Endothelial cell of umbilical vein (primary cell): ENCODE measurements around the gene FBXO7. TPM values are rescaled to one million over a fixed set of nuclear protein-coding genes. Genes with fewer than 3 reads are reported as not detected.

Experiments used
- BruUV-seq: library from RNA; stranded (reverse); fragments of 400-500 nt; replicated peaks from 2 replicates; lab custom pipeline; 2021; lab: Mats Ljungman, UMichigan
- CTCF ChIA-PET: fragments of 300-600, 350-600 bp; sonication (Branson Sonifier 250); formaldehyde crosslinking; loops from one replicate; lab custom pipeline; 2021; ENCODE audit warnings: antibody characterized with exemption, inconsistent platforms; lab: Charles Lee
- POLR2A ChIA-PET: fragments of 300-600, 350-600 bp; sonication (Branson Sonifier 250); formaldehyde crosslinking; loops from one replicate; lab custom pipeline; 2021; ENCODE audit warnings: antibody characterized with exemption, inconsistent platforms; lab: Charles Lee
- DNase-seq: peaks from one replicate; pipeline ENCODE4 v3.0.0-alpha.2; 2011; ENCODE audit warnings: low read depth, low spot score
- FAIRE-seq: peaks from 2 replicates; lab custom pipeline; 2011; peaks lifted over from hg19 to GRCh38; lab: Jason Lieb, UNC
- H2AFZ ChIP-seq: 2 replicates; pipeline ENCODE4 v1.6.0; 2012; ENCODE audit warnings: low read depth, low read length, control low read depth, inconsistent platforms
- H3K27ac ChIP-seq: 2 replicates; pipeline ENCODE4 v1.5.1; 2011; ENCODE audit warnings: low read depth, mild to moderate bottlenecking, control low read depth, low read length, moderate library complexity; ENCODE audit not compliant: insufficient read depth
- H3K27me3 ChIP-seq, 2 experiments: 2 replicates each; pipeline versions ENCODE4 v1.6.0 to v1.6.1; 2011; ENCODE audit warnings: low read length in 2 of 2, mixed read lengths in 1 of 2; ENCODE audit not compliant: control insufficient read depth in 2 of 2, insufficient read depth in 2 of 2
- H3K36me3 ChIP-seq, 2 experiments: 2 replicates in 1 of 2; 3 replicates in 1 of 2; pipeline ENCODE4 v1.5.1; 2011; ENCODE audit warnings: low read length in 2 of 2, mild to moderate bottlenecking in 1 of 2, moderate library complexity in 1 of 2; ENCODE audit not compliant: control insufficient read depth in 2 of 2, insufficient read depth in 2 of 2; ENCODE audit errors: extremely low read depth in 1 of 2
- H3K4me1 ChIP-seq: 3 replicates; pipeline ENCODE4 v1.5.1; 2011; ENCODE audit warnings: mild to moderate bottlenecking, low read length; ENCODE audit not compliant: control insufficient read depth, insufficient read depth; ENCODE audit errors: extremely low read depth
- H3K4me2 ChIP-seq: 2 replicates; pipeline ENCODE4 v1.6.1; 2011; ENCODE audit warnings: low read length, control low read depth, mixed read lengths; ENCODE audit not compliant: insufficient read depth
- H3K4me3 ChIP-seq, 3 experiments: fragments of 200-600 bp in 1 of 3; sonication (generic), shearing (Covaris generic) in 1 of 3; replicated peaks in 1 of 3; 2 replicates each; pipeline ENCODE4 v1.5.1; 2011 to 2016; ENCODE audit warnings: control low read depth in 3 of 3, low read length in 3 of 3, mild to moderate bottlenecking in 2 of 3, inconsistent platforms in 1 of 3, low read depth in 1 of 3, moderate library complexity in 1 of 3; ENCODE audit not compliant: insufficient read depth in 1 of 3
- H3K79me2 ChIP-seq: 2 replicates; pipeline ENCODE4 v1.6.0; 2012; ENCODE audit warnings: low read length, inconsistent platforms; ENCODE audit not compliant: control insufficient read depth, insufficient read depth
- H3K9ac ChIP-seq: replicated peaks from 2 replicates; pipeline ENCODE3; 2011; ENCODE audit warnings: low read length, control low read depth; ENCODE audit not compliant: insufficient read depth; ENCODE audit errors: extremely low read depth
- H3K9me1 ChIP-seq: replicated peaks from 3 replicates; pipeline ENCODE4 v1.6.0; 2011; ENCODE audit warnings: mild to moderate bottlenecking, low read length; ENCODE audit not compliant: control insufficient read depth, insufficient read depth; ENCODE audit errors: extremely low read depth
- H3K9me3 ChIP-seq: replicated peaks from 2 replicates; pipeline ENCODE4 v1.5.1; 2012; ENCODE audit warnings: low read length, inconsistent platforms; ENCODE audit not compliant: control insufficient read depth, insufficient read depth
- H4K20me1 ChIP-seq: replicated peaks from 2 replicates; pipeline ENCODE3; 2011; ENCODE audit warnings: mild to moderate bottlenecking, low read length; ENCODE audit not compliant: control insufficient read depth, insufficient read depth; ENCODE audit errors: extremely low read depth
- CTCF ChIP-seq, 2 donors: IDR thresholded peaks; 1 replicate in 1 of 2; 2 replicates in 1 of 2; pipeline ENCODE4 v1.5.1; 2011; ENCODE audit warnings: low read length in 2 of 2, mild to moderate bottlenecking in 2 of 2, moderate library complexity in 2 of 2, control low read depth in 1 of 2, inconsistent platforms in 1 of 2, low read depth in 1 of 2; ENCODE audit not compliant: insufficient read depth in 1 of 2; ENCODE audit errors: extremely low read depth in 1 of 2
- EZH2 ChIP-seq: IDR thresholded peaks from 2 replicates; pipeline ENCODE4 v1.6.1; 2012; ENCODE audit warnings: borderline replicate concordance, low read depth, mild to moderate bottlenecking, moderate library complexity, low read length, inconsistent platforms; ENCODE audit not compliant: severe bottlenecking
- FOS ChIP-seq: IDR thresholded peaks from 2 replicates; pipeline ENCODE4 v1.6.1; 2011; ENCODE audit warnings: mild to moderate bottlenecking, low read length, moderate library complexity, borderline replicate concordance; ENCODE audit not compliant: insufficient read depth
- GATA2 ChIP-seq: IDR thresholded peaks from 2 replicates; pipeline ENCODE4 v1.7.0; 2011; ENCODE audit warnings: low read depth, mild to moderate bottlenecking, moderate library complexity, mixed read lengths, low read length; ENCODE audit not compliant: insufficient read length, insufficient read depth
- JUN ChIP-seq: IDR thresholded peaks from 2 replicates; pipeline ENCODE4 v1.6.1; 2011; ENCODE audit warnings: borderline replicate concordance, low read depth; ENCODE audit not compliant: insufficient read length, insufficient read depth
- MAX ChIP-seq: IDR thresholded peaks from 2 replicates; pipeline ENCODE4 v1.6.1; 2011; ENCODE audit not compliant: insufficient read depth, insufficient read length
- MYC ChIP-seq: IDR thresholded peaks from one replicate; pipeline ENCODE4 v1.6.1; 2011; ENCODE audit warnings: mild to moderate bottlenecking, low read depth, low read length
- POLR2A ChIP-seq: IDR thresholded peaks from 2 replicates; pipeline ENCODE4 v1.6.1; 2012; ENCODE audit warnings: low read depth, mild to moderate bottlenecking, control low read depth, low read length
- POLR2AphosphoS5 ChIP-seq: IDR thresholded peaks from 2 replicates; pipeline ENCODE4 v1.6.1; 2012; ENCODE audit warnings: low read depth, mild to moderate bottlenecking, control low read depth, low read length, moderate library complexity; ENCODE audit not compliant: insufficient read depth
- dilution Hi-C: fragments of 300-500 bp; cut with MboI; formaldehyde crosslinking; loops from one replicate; pipeline ENCODE4 v1.15.0; 2019; ENCODE audit warnings: low sequenced_read_pairs; ENCODE audit not compliant: extremely low pct_ligation_motif_present
- intact Hi-C: fragments of 100-400 bp; cut with micrococcal nuclease; formaldehyde crosslinking; loops from one replicate; pipeline ENCODE4 v1.10.0; 2022
- polyA plus RNA-seq, 4 experiments: library from polyadenylated mRNA; depleted of rRNA in 3 of 4; stranded (reverse) in 3 of 4; unstranded in 1 of 4; fragments of >200 nt; gene quantifications; 2 replicates each; pipeline versions ENCODE4 v1.2.1 to v1.2.3, GENCODE V29; 2011 to 2012; ENCODE audit warnings: missing spikeins in 1 of 4
- total RNA-seq: library from RNA; stranded (reverse); gene quantifications from 2 replicates; pipeline ENCODE4 v1.2.3, GENCODE V29; 2021

The FBXO7 gene
- total and polyA plus RNA-seq, 2 donors (not counting 3 experiments of a cell fraction or from before 2014, with no cell fraction given): 81.1 to 112 TPM

GRCh38 chr22:32534252-32535235, 59.9 kb downstream of the FBXO7 start:
- H4K20me1 ChIP-seq: no peaks in the 10 kb centered on the region
- no peak overlapping the region for H2AFZ ChIP-seq
- no peaks in the 10 kb centered on the region for H3K79me2 ChIP-seq
- no peaks in the 10 kb centered on the region for H3K36me3 ChIP-seq
- H3K4me3 ChIP-seq: no peak overlapping the region
- no peak for DNase-seq
- no peaks in the 10 kb centered on the region for H3K27me3 ChIP-seq
- no peak overlapping the region for H3K4me2 ChIP-seq
- CTCF ChIA-PET: interaction anchor here (0.6 kb wide), 1 partner anchor 12 kb away, joined by 4 read pairs; no protein-coding TSS in a partner anchor
- no peak overlapping the region for H3K9ac ChIP-seq
- dilution Hi-C loops: no loop called here
- intact Hi-C loops: no loop called here
- peaks cover 3% of the 10 kb centered on the region for H3K4me1 ChIP-seq
- POLR2A ChIA-PET: no interaction called here
- BruUV-seq: no TSS peak
- no peaks in the 10 kb centered on the region for H3K9me3 ChIP-seq
- H3K9me1 ChIP-seq: no peaks in the 10 kb centered on the region
- no peak for TF ChIP-seq MYC
- TF ChIP-seq POLR2AphosphoS5: no peak
- TF ChIP-seq GATA2: no peak
- TF ChIP-seq POLR2A: no peak
- no peak for TF ChIP-seq CTCF (IDR thresholded peaks at IDR 0.05; ENCODE audit: extremely low read depth in 1 of 2, insufficient read depth in 1 of 2, low read depth in 1 of 2, low read length in 2 of 2)
- TF ChIP-seq EZH2: no peak
- TF ChIP-seq MAX: no peak
- TF ChIP-seq JUN: no peak
- TF ChIP-seq FOS: no peak
- no peak overlapping the region for H3K27ac ChIP-seq
- no peak for FAIRE-seq
